ENCODE results near the gene ZNF311.
"Not testable (repeated sequence)": the region's sequence is repeated elsewhere in the genome, so short reads cannot be mapped to it uniquely, and the experiment has no call there.

ZNF311 gene

DNA sequence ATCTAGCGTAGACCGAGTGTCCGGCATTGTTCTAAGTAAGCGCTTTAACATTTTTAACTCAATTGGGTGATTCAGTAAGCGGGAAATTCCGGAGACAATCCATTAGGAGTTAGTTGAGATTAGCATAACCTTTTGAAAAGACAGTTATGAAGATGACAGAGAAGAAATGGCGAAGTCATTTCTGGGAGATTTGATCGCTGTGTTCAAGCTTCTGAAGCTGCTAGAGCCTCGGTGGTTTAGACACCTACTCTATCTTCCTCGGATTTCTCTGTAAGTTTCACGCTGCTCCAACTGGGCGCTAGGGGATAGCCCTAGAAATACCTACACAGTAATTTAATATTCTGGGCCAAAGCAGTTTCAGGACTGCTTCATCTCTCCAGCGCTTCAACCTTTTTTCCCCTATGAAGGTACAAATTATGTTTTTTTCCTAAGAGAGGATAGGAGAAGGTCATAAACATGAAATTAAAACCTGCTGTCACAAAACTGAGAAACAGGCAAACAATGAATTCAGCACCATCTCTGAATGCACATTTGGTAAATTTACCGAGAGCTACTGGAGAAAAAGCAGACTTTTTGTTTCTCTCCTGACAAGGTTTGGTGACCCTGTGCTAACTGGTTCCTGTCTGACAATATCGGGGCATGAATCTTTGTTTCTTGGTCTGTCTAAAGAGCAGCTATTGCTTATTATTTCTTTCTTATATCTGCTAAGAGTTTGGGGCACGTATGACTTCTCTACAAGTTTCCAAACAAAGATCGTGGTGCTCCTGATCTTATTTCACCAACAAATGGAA is 22.4 kb downstream of the ZNF311 start:
- DNase-seq, result no peak

- peak; percentile 86 for DNase-seq
Observed at GRCh38 chr6:28981833-28982475, 23.2 kb downstream of the ZNF311 start.

GRCh38 chr6:28981431-28981832 is 23.7 kb downstream of the ZNF311 start:
- DNase-seq, result peak; percentile 86

DNA sequence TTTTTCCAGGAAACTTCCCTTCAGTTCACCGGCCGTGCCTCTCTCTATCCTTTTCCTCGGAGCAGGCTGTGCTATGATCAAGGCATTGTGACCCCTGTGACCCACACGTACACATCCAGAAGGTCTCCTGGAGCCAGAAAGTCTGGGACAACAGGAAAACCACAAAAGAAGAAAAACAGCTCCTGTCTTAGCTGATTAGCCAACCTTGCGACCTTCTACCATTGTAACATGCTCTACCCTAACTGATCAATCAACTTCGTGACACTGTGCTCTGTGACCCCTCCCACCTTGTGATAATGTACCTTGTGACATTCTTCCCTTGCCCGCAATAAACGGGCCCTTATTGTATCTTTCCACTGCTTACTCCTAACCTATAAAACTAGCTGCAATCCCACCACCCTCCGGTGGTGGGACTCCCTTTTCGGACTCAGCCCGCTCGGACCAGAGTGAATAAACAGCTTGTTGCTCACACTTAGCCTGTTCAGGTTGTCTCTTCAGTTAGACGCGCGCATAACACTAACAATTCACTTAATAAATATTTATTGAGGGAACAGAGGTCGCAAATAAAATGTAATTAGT is 24.2 kb downstream of the ZNF311 start:
- peak; percentile 79 for DNase-seq

- no peak for DNase-seq
Observed at GRCh38 chr6:28980137-28980851, 24.8 kb downstream of the ZNF311 start.

DNA sequence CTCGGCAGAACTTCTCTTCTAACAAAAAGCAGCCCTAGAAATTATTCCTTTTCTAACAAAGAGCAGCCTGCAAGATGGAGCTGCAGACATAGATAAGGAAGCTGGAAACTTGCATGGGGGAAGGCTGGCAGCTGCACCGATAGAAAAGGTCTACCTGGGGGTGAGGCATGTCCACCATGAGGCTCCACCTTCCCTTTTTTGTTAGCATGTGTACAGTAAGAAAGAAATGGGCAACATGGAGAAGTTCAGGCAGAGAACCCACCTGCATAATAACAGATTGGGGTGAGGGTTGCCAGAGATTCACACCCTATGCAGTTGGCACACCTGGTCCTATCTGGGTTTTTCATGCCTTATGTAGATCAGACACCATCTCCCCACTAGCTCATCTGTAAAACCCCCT is 25.4 kb downstream of the ZNF311 start:
- DNase-seq, result no peak

GRCh38 chr6:28978959-28979561 is 26.1 kb downstream of the ZNF311 start:
- DNase-seq, result no peak

DNA sequence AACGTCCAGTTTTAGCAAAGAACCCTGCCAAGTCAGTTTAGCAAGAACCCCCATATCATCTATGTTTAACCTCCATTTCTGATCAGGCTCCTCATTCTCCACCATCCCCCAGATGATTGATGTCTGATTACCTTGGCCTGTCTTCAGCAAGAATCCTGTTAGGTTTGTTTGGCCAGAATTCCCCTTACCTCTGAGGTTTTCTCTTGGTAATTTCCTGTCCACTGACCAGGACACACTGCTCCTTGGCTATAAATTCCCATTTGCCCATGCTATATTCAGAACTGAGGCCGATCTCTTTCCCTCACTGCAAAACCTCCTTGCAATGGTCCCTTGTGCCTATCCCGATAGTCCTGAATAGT is 27.0 kb downstream of the ZNF311 start:
- no peak for DNase-seq

GRCh38 chr6:28977341-28978132 is 27.6 kb downstream of the ZNF311 start:
- DNase-seq, result no peak

DNA sequence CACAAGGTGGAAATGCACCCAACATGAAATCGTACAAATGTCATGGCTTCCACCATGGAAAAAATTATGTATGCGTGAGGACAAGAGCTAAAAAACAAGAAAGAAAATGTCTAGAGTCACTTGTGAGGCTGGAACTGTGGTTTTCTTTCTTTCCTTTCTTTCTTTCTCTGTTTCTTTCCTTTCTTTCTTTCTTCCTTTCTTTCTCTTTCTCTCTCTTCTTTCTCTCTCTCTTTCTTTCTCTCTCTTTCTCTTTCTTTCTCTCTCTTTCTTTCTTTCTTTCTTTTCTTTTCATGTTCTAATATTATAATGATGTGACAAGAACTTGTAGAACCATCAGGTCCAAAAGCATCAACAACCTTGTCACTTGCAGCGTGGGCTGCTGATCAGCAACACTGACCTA is 28.4 kb downstream of the ZNF311 start:
- DNase-seq, result no peak

DNA sequence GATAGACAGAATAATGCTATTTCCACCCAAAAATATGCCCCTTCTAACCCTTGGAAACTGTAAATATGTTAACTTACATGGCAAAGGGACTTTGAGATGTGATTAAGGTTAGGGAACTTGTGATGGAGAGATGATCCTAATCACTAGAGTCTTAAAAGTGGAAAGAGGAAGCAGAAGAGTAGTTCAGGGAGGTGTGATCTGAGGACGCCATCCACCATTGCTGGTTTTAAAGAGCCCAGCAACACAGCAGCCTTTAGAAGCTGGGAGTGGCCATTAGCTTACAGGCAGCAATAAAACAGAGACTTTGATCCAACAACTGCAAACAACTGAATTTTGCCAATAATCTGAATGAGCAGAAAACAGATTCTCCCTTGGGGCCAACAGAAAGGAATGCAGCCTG is 30.6 kb downstream of the ZNF311 start:
- DNase-seq, result no peak

GRCh38 chr6:28970056-28970455 is 35.1 kb downstream of the ZNF311 start:
- DNase-seq, result not testable (repeated sequence)

- no peak for DNase-seq
Observed at GRCh38 chr6:28969129-28969528, 36.0 kb downstream of the ZNF311 start.

- DNase-seq, result no peak
Observed at GRCh38 chr6:28968476-28968875, 36.6 kb downstream of the ZNF311 start.

DNA sequence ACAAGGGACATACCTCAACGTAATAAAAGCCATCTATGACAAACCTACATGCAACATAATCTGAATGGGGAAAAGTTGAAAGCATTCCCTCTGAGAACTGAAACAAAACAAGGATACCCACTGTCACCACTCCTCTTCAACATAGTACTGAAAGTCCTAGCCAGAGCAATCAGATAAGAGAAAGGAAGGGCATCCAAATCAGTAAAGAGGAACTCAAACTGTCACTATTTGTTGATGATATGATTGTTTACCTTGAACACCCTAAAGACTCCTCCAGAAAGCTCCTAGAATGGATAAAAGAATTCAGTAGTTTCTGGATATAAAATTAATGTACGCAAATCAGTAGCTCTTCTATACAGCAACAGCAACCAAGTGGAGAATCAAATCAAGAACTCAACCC is 39.4 kb downstream of the ZNF311 start:
- no peak for DNase-seq

- no peak for DNase-seq
Observed at GRCh38 chr6:28960846-28961500, 44.1 kb downstream of the ZNF311 start.

DNA sequence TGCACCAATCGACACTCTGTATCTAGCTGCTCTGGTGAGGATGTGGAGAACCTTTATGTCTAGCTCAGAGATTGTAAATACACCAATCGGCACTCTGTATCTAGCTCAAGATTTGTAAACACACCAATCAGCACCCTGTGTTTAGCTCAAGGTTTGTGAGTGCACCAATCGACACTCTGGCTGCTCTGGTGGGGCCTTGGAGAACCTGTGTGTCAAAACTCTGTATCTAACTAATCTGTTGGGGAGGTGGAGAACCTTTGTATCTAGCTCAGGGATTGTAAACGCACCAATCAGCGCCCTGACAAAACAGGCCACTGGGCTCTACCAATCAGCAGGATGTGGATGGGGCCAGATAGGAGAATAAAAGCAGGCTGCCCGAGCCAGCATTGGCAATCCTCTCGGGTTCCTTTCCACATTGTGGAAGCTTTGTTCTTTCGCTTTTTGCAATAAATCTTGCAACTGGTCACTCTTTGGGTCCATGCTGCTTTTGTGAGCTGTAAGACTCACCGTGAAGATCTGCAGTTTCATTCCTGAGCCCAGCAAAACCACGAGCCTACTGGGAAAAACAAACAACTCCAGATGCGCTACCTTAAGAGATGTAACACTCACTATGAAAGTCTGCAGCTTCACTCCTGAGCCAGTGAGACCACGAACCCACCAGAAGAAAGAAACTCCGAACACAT is 46.4 kb downstream of the ZNF311 start:
- DNase-seq, result not testable (repeated sequence)

- not testable (repeated sequence) for DNase-seq
Observed at GRCh38 chr6:28957795-28958314, 47.3 kb downstream of the ZNF311 start.

- no peak for DNase-seq
Observed at GRCh38 chr6:28956331-28956730, 48.8 kb downstream of the ZNF311 start.

DNA sequence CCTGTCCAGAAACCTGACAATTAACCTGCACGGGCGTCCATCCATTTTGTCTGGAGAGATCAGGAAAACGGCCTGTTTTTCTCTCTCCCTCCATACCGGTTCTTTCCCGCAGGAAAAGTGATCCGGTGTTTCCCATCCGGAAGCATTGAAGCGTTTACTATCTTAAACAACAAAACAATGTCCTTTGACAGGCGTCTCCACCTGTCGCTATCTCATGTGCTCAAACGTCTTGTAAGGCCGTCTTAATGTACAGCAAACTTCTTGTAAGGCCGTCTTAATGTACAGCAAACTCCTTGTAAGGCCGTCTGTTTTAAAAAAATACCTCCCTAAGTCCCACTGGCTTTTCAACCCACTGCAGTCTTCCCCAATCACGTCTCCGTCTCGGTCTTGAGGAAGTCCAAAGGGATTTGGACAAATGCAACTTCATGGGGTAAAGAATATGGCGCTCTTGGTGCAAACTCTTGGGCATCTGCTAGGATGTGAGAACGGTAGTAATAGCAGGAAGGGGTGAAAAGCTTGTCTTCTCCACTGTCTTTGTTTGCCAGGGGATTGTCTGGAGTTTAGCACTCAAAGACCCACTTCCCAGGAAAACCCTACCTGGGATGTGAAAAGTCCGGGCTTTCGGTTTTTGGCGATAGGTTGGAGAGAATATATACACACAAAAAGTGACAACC is 51.4 kb downstream of the ZNF311 start:
- no peak for DNase-seq

Data from NCI-H1105 treated with DMSO at 0.1 percent for 48 hours (cell line).